Measurements from ENCODE around the gene AOPEP. TPM values are rescaled to one million over a fixed set of nuclear protein-coding genes. Genes with fewer than 3 reads are reported as not detected.

Gene AOPEP
- total RNA-seq, 1 donor from 2014 or later = 305 TPM

DNA sequence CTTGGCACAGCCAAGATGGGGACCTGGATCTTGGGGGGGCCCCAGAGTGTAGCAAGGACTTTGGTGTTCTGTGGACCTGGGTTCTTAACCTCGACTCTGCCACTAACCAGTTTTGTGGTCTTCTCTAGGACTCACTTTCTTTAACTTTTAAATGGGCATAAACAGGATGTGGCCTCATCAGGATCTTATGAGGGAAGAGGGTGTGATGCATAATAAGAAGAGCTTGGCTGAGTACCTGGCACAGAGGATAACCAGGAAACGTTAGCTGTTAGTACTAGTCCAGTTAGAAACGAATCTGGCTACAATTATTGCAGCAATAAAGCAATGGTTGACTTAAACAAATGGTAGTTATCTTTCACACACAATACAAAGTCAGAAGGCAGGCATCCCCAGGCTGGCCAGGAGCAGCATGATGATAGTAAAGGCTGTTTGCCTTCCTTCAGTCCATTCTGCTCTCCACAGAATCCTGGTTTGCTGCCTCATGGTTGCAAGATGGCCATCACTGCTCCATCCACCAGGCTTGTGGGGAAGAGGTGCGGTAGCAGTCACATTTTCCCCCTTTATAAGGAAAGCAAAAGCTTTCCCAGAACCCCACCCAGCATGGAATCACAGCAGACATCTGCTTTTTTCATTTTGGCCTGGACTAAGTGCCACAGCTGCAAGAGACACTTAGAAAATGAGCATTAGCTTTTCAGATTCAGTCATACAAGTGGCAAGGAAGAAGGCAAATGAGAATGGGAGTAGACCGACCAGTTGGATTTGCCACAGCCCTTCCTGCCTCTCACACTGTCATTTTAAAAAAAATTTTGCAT, 225.0 kb downstream of the AOPEP start:
- intact Hi-C loops (cut with DNase I) = no loop called here
- DNase-seq (ENCODE audit: extremely low spot score in 2 of 2) = no peak
- Histone ChIP-seq H3K4me3 (no peak overlapping the region), H3K4me1 (peaks cover 44% of the 10 kb centered on the region), H3K27ac (peak overlapping the region; percentile 28), H3K36me3 (no peaks in the 10 kb centered on the region), H3K27me3 (no peaks in the 10 kb centered on the region), H3K9me3 (no peaks in the 10 kb centered on the region)
- TF ChIP-seq POLR2A (IDR thresholded peaks at IDR 0.05) (no peak), POLR2AphosphoS5 (IDR thresholded peaks at IDR 0.05; ENCODE audit: insufficient read depth in 1 of 2, low read depth in 1 of 2) (no peak)
- TF ChIP-seq, protein P1, sequence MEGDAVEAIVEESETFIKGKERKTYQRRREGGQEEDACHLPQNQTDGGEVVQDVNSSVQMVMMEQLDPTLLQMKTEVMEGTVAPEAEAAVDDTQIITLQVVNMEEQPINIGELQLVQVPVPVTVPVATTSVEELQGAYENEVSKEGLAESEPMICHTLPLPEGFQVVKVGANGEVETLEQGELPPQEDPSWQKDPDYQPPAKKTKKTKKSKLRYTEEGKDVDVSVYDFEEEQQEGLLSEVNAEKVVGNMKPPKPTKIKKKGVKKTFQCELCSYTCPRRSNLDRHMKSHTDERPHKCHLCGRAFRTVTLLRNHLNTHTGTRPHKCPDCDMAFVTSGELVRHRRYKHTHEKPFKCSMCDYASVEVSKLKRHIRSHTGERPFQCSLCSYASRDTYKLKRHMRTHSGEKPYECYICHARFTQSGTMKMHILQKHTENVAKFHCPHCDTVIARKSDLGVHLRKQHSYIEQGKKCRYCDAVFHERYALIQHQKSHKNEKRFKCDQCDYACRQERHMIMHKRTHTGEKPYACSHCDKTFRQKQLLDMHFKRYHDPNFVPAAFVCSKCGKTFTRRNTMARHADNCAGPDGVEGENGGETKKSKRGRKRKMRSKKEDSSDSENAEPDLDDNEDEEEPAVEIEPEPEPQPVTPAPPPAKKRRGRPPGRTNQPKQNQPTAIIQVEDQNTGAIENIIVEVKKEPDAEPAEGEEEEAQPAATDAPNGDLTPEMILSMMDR (IDR thresholded peaks at IDR 0.05) = no peak

- no peak overlapping the region for H3K4me3 ChIP-seq
- TF ChIP-seq POLR2A (IDR thresholded peaks at IDR 0.05) (no peak), POLR2AphosphoS5 (IDR thresholded peaks at IDR 0.05; ENCODE audit: insufficient read depth in 1 of 2, low read depth in 1 of 2) (peak in 1 of 2 donors; percentile 57)
- TF ChIP-seq, protein P1 (IDR thresholded peaks at IDR 0.05) = no peak
- H3K27me3 ChIP-seq = no peaks in the 10 kb centered on the region
- peak overlapping the region; percentile 54 for H3K27ac ChIP-seq
- no peaks in the 10 kb centered on the region for H3K9me3 ChIP-seq
- no peak for DNase-seq (ENCODE audit: extremely low spot score in 2 of 2)
- no peaks in the 10 kb centered on the region for H3K36me3 ChIP-seq
- H3K4me1 ChIP-seq = peaks cover 42% of the 10 kb centered on the region
- intact Hi-C loops (cut with DNase I) = no loop called here
These were observed 226.3 kb downstream of the AOPEP start for GRCh38 chr9:94952565-94953373.

GRCh38 chr9:94956731-94957130, 230.2 kb downstream of the AOPEP start:
- Histone ChIP-seq H3K27me3 (no peaks in the 10 kb centered on the region), H3K27ac (no peak overlapping the region), H3K36me3 (no peaks in the 10 kb centered on the region), H3K4me3 (no peak overlapping the region), H3K4me1 (peaks cover 19% of the 10 kb centered on the region), H3K9me3 (no peaks in the 10 kb centered on the region)
- TF ChIP-seq, protein P1 (IDR thresholded peaks at IDR 0.05) = no peak
- TF ChIP-seq POLR2A (IDR thresholded peaks at IDR 0.05) (no peak), POLR2AphosphoS5 (IDR thresholded peaks at IDR 0.05; ENCODE audit: insufficient read depth in 1 of 2, low read depth in 1 of 2) (no peak)
- intact Hi-C loops (cut with DNase I) = no loop called here
- no peak for DNase-seq (ENCODE audit: extremely low spot score in 2 of 2)

DNA sequence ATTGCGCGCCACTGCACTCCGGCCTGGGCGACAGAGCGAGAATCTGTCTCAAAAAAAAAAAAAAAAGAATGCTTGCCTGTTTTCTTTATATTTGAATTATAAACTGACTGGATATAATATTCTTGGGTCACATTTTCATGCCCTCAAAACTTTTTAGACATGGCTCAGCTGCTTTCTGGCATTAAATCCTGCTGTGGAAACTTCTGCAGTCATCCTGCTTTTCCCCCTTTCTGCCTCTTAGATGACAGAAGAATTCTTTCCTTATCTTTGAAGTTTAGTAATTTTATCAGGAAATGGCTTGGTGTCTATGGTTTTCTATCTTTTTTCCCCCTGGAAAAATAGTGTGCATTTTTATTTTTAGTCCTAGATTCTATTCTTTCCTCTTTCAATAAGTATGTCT, 234.5 kb downstream of the AOPEP start:
- DNase-seq (ENCODE audit: extremely low spot score in 2 of 2) = no peak
- TF ChIP-seq, protein P1 (IDR thresholded peaks at IDR 0.05) = no peak
- TF ChIP-seq POLR2A (IDR thresholded peaks at IDR 0.05) (no peak), POLR2AphosphoS5 (IDR thresholded peaks at IDR 0.05; ENCODE audit: insufficient read depth in 1 of 2, low read depth in 1 of 2) (no peak)
- Histone ChIP-seq H3K4me1 (no peaks in the 10 kb centered on the region), H3K27me3 (no peaks in the 10 kb centered on the region), H3K36me3 (no peaks in the 10 kb centered on the region), H3K9me3 (no peaks in the 10 kb centered on the region), H3K27ac (no peak overlapping the region), H3K4me3 (no peak overlapping the region)
- intact Hi-C loops (cut with DNase I) = no loop called here
